ENCODE results near the gene ROBO1. TPM values are rescaled to one million over a fixed set of nuclear protein-coding genes. Genes with fewer than 3 reads are reported as not detected.

ROBO1 gene
- total and polyA plus RNA-seq, 2 donors from 2014 or later = 2.1 to 22.1 TPM

DNA sequence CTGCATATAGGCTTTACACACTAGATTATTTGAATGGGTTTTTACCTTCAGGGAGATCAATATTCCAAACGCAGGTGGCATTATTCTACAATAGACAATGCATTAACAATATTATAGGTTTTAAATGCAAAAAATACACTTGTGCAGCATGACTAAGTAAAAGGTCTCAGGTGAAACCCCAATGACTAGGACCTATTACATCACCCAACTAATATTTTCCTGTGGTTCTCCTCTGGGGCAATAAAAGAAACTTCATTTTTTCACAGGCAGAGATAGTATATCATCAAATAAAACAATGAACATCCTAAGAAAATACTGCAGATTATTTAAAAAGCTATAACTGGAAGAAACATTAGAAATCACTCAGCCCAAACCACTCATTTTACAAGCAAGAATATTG is 375.3 kb downstream of the ROBO1 start:
- no peak overlapping the region for H3K4me3 ChIP-seq (ENCODE audit: low read length in 3 of 3)
- H3K27me3 ChIP-seq (ENCODE audit: control insufficient read depth, insufficient read depth, low read length) = no peaks in the 10 kb centered on the region
- H3K9ac ChIP-seq (ENCODE audit: low read length in 3 of 3) = no peak overlapping the region
- H3K4me1 ChIP-seq (ENCODE audit: control insufficient read depth in 2 of 3, insufficient read depth in 2 of 3, low read depth in 1 of 3, low read length in 3 of 3) = no peaks in the 10 kb centered on the region
- no peaks in the 10 kb centered on the region for H3K36me3 ChIP-seq (ENCODE audit: control insufficient read depth in 2 of 3, insufficient read depth in 3 of 3, low read length in 3 of 3)
- no peaks in the 10 kb centered on the region for H3K9me3 ChIP-seq (ENCODE audit: control insufficient read depth in 2 of 3, insufficient read depth in 1 of 3, low read length in 3 of 3)
- FAIRE-seq = no peak
- TF ChIP-seq, protein P1, sequence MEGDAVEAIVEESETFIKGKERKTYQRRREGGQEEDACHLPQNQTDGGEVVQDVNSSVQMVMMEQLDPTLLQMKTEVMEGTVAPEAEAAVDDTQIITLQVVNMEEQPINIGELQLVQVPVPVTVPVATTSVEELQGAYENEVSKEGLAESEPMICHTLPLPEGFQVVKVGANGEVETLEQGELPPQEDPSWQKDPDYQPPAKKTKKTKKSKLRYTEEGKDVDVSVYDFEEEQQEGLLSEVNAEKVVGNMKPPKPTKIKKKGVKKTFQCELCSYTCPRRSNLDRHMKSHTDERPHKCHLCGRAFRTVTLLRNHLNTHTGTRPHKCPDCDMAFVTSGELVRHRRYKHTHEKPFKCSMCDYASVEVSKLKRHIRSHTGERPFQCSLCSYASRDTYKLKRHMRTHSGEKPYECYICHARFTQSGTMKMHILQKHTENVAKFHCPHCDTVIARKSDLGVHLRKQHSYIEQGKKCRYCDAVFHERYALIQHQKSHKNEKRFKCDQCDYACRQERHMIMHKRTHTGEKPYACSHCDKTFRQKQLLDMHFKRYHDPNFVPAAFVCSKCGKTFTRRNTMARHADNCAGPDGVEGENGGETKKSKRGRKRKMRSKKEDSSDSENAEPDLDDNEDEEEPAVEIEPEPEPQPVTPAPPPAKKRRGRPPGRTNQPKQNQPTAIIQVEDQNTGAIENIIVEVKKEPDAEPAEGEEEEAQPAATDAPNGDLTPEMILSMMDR (IDR thresholded peaks at IDR 0.05; ENCODE audit: borderline replicate concordance, extremely low read depth, insufficient read depth) = no peak
- DNase-seq = no peak
- no peak overlapping the region for H3K27ac ChIP-seq (ENCODE audit: low read depth in 2 of 2, low read length in 2 of 2)
- intact Hi-C loops (cut with DNase I) = no loop called here

DNA sequence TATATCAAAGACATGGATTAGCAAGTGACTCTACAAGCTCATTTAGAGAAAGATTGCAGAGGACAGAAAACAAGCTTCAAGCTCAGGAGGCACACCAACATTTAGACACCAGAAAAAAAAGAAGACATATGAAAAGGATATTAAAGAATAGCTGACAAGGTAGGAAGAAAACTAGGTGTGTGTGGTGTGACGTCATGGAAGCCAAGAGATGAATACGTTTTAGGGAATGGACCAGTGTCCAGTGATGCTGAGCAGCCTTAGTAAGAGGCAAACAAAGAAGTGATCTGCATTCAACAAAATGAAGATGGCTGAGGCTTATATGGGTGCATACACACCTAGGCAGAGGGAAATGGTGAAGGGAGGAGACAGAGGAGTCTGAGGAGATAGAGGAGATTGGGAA is 377.4 kb downstream of the ROBO1 start:
- no peaks in the 10 kb centered on the region for H3K27me3 ChIP-seq (ENCODE audit: control insufficient read depth, insufficient read depth, low read length)
- no peak for FAIRE-seq
- no peak overlapping the region for H3K27ac ChIP-seq (ENCODE audit: low read depth in 2 of 2, low read length in 2 of 2)
- no peaks in the 10 kb centered on the region for H3K9me3 ChIP-seq (ENCODE audit: control insufficient read depth in 2 of 3, insufficient read depth in 1 of 3, low read length in 3 of 3)
- H3K4me1 ChIP-seq (ENCODE audit: control insufficient read depth in 2 of 3, insufficient read depth in 2 of 3, low read depth in 1 of 3, low read length in 3 of 3) = no peaks in the 10 kb centered on the region
- no peak for DNase-seq
- no peaks in the 10 kb centered on the region for H3K36me3 ChIP-seq (ENCODE audit: control insufficient read depth in 2 of 3, insufficient read depth in 3 of 3, low read length in 3 of 3)
- H3K4me3 ChIP-seq (ENCODE audit: low read length in 3 of 3) = no peak overlapping the region
- H3K9ac ChIP-seq (ENCODE audit: low read length in 3 of 3) = no peak overlapping the region
- intact Hi-C loops (cut with DNase I) = no loop called here
- TF ChIP-seq, protein P1 (IDR thresholded peaks at IDR 0.05; ENCODE audit: borderline replicate concordance, extremely low read depth, insufficient read depth) = no peak

DNA sequence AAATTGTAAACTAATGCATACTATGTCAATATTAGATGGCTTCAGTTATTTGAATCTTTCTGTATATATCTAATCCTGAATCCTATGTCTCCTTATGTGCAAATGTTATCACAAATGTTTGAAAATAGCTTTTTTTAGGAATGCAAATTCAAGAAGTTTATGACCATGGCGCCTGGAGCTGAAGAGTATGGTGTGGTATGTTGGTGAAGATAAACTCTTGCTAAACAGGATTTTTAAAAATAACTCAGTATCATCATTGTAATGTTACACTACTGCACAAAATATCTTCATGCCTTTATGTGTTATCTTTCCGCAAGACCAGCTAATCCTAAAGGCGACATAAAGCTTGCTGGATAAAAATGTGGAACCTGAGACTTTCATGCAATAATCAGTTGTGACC is 382.6 kb downstream of the ROBO1 start:
- H3K9me3 ChIP-seq (ENCODE audit: control insufficient read depth in 2 of 3, insufficient read depth in 1 of 3, low read length in 3 of 3) = no peaks in the 10 kb centered on the region
- no peak overlapping the region for H3K9ac ChIP-seq (ENCODE audit: low read length in 3 of 3)
- FAIRE-seq = no peak
- H3K27ac ChIP-seq (ENCODE audit: low read depth in 2 of 2, low read length in 2 of 2) = no peak overlapping the region
- no peaks in the 10 kb centered on the region for H3K4me1 ChIP-seq (ENCODE audit: control insufficient read depth in 2 of 3, insufficient read depth in 2 of 3, low read depth in 1 of 3, low read length in 3 of 3)
- no peaks in the 10 kb centered on the region for H3K36me3 ChIP-seq (ENCODE audit: control insufficient read depth in 2 of 3, insufficient read depth in 3 of 3, low read length in 3 of 3)
- no peak for DNase-seq
- H3K27me3 ChIP-seq (ENCODE audit: control insufficient read depth, insufficient read depth, low read length) = no peaks in the 10 kb centered on the region
- no peak overlapping the region for H3K4me3 ChIP-seq (ENCODE audit: low read length in 3 of 3)
- intact Hi-C loops (cut with DNase I) = no loop called here
- TF ChIP-seq, protein P1 (IDR thresholded peaks at IDR 0.05; ENCODE audit: borderline replicate concordance, extremely low read depth, insufficient read depth) = no peak

DNA sequence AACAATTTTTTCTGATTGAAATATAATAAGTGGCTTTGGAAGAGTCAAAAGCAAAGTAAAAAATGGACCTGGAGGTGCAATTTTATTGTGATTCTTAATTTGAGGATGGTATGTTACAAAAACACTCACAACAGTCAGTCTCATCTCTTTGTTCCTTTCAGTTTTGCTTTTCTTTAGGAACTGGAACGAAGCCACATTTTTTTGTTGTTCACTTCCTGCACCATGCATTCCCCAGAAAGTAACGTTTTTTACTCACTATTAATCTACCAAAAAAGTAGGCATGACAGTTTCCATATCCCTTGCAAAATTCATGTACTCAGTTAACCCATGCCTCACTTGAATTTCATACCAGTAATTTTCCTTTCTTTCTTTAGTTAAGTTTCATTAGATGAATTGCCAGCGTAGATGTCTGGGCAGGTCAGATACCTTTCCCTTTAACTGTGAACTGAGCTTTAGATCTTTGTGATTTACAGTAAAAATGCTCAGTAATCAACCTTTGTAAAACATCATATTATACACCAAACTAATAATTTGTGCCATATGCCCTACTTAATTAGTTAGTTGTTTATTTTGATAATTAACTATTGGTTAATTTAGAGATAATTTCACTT is 384.3 kb downstream of the ROBO1 start:
- intact Hi-C loops (cut with DNase I) = no loop called here
- peak in 2 of 5 donors; percentile 8 to 38 for DNase-seq
- no peaks in the 10 kb centered on the region for H3K4me1 ChIP-seq (ENCODE audit: control insufficient read depth in 2 of 3, insufficient read depth in 2 of 3, low read depth in 1 of 3, low read length in 3 of 3)
- H3K9me3 ChIP-seq (ENCODE audit: control insufficient read depth in 2 of 3, insufficient read depth in 1 of 3, low read length in 3 of 3) = no peaks in the 10 kb centered on the region
- TF ChIP-seq, protein P1 (IDR thresholded peaks at IDR 0.05; ENCODE audit: borderline replicate concordance, extremely low read depth, insufficient read depth) = no peak
- H3K27ac ChIP-seq (ENCODE audit: low read depth in 2 of 2, low read length in 2 of 2) = no peak overlapping the region
- no peak overlapping the region for H3K4me3 ChIP-seq (ENCODE audit: low read length in 3 of 3)
- no peak overlapping the region for H3K9ac ChIP-seq (ENCODE audit: low read length in 3 of 3)
- no peaks in the 10 kb centered on the region for H3K36me3 ChIP-seq (ENCODE audit: control insufficient read depth in 2 of 3, insufficient read depth in 3 of 3, low read length in 3 of 3)
- H3K27me3 ChIP-seq (ENCODE audit: control insufficient read depth, insufficient read depth, low read length) = no peaks in the 10 kb centered on the region
- no peak for FAIRE-seq

Data from kidney (tissue), 14 donors.